Measurements from ENCODE around the gene TAF1C.
A peak's percentile ranks its signal among the peaks of the same experiment; 100 is the strongest.
"Not testable (repeated sequence)": the region's sequence is repeated elsewhere in the genome, so short reads cannot be mapped to it uniquely, and the experiment has no call there.

TAF1C gene, protein sequence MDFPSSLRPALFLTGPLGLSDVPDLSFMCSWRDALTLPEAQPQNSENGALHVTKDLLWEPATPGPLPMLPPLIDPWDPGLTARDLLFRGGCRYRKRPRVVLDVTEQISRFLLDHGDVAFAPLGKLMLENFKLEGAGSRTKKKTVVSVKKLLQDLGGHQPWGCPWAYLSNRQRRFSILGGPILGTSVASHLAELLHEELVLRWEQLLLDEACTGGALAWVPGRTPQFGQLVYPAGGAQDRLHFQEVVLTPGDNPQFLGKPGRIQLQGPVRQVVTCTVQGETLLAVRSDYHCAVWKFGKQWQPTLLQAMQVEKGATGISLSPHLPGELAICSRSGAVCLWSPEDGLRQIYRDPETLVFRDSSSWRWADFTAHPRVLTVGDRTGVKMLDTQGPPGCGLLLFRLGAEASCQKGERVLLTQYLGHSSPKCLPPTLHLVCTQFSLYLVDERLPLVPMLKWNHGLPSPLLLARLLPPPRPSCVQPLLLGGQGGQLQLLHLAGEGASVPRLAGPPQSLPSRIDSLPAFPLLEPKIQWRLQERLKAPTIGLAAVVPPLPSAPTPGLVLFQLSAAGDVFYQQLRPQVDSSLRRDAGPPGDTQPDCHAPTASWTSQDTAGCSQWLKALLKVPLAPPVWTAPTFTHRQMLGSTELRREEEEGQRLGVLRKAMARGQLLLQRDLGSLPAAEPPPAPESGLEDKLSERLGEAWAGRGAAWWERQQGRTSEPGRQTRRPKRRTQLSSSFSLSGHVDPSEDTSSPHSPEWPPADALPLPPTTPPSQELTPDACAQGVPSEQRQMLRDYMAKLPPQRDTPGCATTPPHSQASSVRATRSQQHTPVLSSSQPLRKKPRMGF

DNA sequence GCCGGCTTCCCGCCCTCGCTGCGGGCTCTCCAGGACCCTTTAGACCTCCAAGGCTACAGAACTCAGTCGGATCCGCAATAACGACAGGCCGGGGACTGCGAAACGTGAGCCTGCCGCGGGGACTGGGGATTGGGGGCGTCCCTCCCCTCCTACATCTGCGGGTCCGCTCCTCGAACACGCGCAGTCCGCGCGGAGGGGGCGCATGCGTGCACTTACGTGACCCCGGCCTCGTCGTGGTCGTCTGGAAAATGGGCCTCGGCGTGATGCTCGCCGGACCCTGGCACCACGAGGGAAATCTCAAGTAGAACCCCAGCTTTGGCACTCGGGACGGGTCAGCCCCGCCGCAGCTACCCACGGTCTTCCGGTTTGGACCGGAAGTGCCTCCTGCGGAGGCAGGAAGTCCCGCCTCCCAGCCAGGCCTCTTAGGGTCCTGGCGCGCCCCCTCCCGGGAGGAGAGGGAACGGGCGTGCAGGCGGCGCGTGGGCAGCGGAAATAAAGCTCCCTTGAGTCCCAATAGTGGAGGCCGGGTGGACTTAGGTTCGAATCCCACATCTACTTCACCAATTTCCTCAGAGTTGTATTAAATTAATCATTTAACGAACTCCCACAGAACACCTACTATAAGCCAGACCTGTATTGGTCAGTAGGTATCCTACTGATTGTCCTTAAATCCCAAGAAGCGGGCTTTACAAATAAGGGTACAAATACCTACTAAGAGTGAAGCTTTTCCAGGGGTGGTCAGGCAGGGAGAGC is at the start of gene TAF1C:
Gene TAF1C, minus strand, starts transcription at position 373 of the 753 bp plus-strand sequence. CDS start 2,069 bp downstream, outside the sequence.
- DNase-seq (ENCODE audit: low spot score): peak; percentile 91

DNA sequence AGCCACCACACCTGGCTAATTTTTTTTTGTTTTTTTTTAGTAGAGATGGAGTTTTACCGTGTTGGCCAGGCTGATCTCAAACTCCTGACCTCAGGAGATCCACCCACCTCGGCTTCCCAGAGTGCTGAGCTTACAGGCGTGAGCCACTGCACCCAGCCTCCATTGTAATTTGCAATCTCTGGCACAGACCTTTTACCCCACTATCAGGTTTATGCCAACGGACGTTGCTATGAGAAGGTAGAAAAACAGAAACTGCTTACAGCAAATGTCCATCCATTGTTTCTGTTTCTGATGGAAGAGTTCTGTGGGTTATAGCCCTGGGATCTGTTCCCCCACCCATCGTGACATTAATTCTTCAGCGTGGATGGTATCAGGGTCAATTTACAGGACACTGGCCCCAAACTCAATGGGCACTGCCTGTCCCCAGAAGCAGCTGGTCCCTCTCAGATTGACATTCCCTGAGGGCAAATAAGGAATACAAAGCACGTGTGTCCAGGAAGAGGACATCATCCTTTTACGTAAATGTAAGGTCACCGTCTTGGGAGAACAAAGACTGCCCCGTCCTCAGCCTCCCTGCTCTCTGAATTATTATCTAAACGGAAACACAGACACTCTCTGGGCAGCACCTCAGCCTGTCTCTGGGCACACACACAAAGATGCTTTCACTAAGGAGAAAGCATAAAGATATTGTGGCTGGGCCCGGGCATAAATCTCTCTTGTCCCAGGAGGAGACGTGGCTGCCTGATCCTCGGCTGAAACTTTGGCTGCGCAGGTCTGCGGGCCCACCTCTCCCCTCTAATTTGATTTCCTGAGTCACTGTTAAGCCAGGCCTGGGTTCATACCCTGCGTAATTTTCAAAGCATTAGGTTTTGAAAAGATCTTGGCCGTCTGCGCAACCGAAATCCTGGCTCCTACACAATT is 47.7 kb upstream of the TAF1C start:
- no peak for DNase-seq (ENCODE audit: low spot score)

DNA sequence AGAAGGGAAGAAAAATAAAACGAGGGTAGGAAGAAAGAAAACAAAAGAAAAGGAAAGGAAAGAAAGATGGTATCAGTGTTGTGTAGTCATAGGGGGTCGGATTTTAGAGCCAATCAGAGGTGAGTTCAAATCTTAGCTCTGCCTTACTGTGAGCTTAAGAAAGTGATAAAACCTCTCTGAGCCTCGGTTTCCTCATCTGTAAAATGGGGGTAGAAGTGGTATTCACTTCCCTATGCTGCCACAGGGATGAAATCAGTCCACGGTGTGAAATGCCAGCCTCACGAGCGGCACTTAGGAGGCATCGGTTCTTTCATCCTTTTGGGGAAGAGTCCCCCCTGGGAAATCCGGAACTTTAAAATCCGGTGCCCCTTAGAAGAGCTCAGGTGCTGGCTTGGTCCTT is 46.9 kb upstream of the TAF1C start:
- DNase-seq (ENCODE audit: low spot score): no peak

- DNase-seq (ENCODE audit: low spot score): no peak
These were observed 46.1 kb upstream of the TAF1C start for GRCh38 chr16:84232969-84233368.

- no peak for DNase-seq (ENCODE audit: low spot score)
These were observed 45.2 kb upstream of the TAF1C start for GRCh38 chr16:84232060-84232459.

GRCh38 chr16:84229471-84229870 is 42.6 kb upstream of the TAF1C start:
- no peak for DNase-seq (ENCODE audit: low spot score)

DNA sequence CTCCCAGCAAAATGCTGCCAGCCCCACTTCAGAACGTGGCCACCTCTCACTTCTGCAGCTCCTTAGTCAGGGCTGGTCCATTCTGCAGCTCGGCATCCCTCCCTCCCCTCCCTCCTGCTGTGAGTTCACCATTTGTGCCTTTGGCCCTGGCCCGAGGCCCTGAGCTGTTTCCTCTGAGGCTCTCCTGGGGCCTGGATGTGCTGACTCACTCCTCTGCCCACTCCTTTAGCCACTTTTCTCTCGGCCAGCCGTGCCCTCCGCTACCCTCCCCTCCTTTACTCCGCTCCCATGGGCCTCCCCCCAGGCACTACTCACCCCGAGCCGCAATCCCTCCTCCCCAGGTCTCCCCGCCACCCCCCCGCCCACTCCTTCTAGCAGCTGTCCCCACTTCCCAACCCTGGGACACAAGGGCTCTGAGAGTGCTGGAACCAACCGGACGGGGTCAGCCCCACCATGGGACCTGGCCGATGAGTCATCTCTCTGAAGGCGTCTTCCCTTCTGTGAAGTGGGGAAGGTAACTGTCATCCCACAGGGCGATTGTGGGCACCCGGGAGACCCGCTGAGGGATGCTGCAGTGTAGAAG is 41.5 kb upstream of the TAF1C start:
- DNase-seq (ENCODE audit: low spot score): peak; percentile 71

DNA sequence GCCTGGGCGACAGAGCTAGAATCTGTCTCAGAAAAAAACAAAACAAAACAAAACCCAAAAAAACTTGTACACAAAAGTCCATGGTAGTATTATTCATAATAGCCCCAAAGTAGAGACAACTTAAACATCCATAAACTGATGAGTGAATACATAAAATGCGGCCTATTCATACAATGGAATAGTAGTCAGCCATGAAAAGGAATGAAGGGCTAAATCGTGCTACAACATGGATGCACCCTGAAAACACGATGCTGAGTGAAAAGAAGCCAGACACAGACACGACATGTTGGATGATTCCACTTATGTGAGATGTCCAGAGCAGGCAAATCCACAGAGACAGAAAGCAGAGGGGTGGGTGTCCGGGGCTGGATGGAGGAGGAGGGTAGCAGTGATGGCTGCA is 40.7 kb upstream of the TAF1C start:
- no peak for DNase-seq (ENCODE audit: low spot score)

GRCh38 chr16:84226026-84226425 is 39.2 kb upstream of the TAF1C start:
- DNase-seq (ENCODE audit: low spot score): no peak

DNA sequence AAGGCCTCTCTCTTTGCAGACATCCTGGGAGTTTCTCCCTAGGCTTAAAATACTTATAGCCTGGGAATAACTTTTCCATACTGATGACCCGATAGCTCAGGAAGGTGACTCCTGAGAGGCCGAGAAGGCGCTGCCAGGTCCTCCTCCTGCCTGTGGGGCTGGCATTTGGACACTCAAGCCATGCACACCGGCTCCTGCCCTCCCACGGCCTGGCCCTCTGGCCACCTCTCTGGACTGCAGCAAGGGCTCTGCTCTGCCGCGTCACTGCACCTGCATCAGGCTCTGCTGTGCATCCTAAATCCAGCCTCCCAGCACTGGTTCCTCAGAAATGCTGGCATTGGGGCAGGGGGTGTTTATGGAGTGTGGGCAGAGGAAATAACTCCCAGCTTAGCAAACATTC is 38.7 kb upstream of the TAF1C start:
- DNase-seq (ENCODE audit: low spot score): no peak

- DNase-seq (ENCODE audit: low spot score): no peak
These were observed 38.3 kb upstream of the TAF1C start for GRCh38 chr16:84225126-84225525.

DNA sequence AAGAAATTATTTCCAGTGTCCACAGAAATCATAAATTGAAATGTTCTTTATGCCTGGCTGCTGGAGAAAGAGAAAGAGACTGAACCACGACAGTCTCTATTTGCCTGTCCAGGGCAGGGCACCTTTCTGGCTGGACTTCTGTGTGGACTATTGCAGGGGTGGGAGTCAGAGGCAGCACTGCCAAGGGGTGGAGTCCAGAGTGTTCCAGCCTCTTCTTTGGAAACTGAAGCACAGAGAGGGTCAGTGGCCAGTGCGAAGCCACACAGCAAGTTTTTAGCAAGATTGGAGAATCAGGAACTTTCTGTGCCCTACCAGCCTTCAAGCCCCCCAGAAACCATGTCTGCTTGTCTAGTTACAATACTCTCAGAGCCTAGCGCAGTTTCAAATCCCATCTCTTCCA is 37.7 kb upstream of the TAF1C start:
- no peak for DNase-seq (ENCODE audit: low spot score)

GRCh38 chr16:84223456-84223855 is 36.6 kb upstream of the TAF1C start:
- no peak for DNase-seq (ENCODE audit: low spot score)

DNA sequence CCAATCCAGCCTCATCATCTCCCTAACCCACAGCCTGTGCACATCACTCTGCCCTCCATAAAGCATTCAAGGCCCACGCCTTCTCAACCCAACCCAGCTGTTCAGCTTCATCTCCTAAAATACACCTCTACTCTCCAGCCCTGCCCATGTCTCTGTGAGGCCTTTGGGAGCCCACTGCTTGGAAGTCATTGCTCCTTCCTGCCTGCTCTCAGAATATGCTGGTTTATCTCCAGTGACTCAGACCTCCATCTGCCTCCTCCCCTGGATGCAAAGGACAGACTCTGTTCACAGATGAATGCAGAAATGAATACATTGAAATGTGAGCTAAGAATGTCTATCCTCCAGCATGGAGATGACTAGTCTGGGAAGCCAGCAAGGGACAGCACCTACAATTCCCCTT is 34.0 kb upstream of the TAF1C start:
- no peak for DNase-seq (ENCODE audit: low spot score)

DNA sequence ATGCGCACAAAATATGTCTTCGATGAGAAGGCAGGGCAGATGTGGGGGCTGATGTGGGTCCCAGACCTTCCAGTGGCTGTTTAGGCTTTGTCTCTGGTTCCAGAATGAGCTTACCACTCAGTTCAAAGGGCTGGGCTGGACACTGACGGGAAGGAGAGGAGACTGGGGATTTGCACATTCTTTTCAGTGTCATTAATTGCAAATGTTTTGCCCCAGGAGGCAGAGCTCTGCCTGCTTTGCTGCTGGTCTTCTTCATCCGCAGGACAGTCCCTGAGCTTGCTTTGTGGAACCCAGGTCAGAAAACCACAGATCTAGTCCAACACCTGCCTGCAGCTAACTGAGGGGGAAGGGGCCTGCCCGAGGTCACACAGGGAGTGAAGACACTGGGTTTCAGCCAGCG is 32.1 kb upstream of the TAF1C start:
- DNase-seq (ENCODE audit: low spot score): no peak

DNA sequence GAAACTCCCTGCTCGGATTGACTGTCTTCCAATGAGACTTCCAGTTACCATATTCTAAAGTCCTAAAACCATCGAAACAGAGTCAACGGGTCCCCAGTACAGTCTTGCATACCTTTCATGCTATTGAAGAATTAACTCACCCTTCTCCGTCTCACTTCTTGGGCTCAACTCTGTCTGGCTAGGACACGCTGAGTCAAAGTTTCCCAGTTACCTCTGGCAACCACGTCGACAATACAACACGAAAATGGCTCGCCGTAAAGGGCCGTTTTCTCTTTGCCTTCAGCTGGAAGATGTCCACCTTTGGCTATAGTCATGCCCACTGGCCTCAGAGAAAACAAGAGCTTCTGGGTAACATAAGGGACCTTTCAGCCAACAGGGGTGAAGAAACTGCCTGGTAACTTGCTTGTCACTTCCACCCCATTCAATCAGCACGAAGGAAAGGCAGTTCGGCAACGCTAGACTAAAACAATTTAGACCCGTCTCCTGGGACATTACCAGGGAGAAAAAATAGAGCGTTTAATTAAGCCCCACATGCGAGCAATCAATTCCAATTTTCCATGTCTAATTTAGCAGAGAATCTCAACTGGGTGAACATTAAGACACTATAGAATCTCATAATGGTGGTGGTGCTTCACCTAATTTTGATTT is 31.4 kb upstream of the TAF1C start:
- no peak for DNase-seq (ENCODE audit: low spot score)

DNA sequence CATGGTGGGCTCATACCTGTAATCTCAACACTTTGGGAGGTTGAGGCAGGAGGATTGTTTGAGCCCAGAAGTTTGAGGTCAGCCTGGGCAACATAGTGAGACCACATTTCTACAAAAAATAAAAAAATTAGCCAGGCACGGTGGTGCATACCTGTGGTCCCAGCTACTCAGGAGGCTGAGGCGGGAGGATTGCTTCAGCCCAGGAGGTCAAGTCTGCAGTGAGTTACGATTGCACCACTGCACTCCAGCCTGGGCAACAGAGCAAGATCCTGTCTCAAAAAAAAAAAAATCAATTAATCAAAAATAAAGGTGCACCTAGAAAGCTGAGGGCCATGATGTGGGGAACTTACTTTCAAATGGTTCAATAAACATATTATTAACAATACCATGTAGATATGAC is 29.3 kb upstream of the TAF1C start:
- not testable (repeated sequence) for DNase-seq (ENCODE audit: low spot score)

DNA sequence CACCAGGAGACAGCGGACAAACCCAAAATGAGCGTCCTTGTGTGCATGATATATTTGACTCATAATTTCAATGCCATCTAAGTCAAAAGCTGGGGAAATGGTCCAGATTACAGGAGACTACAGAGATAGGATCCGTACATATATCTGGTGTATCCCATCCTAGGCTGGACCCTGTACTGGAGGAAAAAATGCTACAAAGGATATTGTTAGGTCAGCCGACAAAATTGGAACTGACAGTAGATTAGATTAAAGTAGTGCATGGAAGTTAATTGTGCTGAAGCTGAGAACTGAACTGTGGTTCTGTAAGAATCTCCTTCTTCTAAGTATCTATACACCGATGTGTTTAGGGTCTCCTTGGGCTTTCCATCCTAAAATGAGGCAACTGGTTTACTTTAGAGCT is 28.7 kb upstream of the TAF1C start:
- DNase-seq (ENCODE audit: low spot score): no peak

GRCh38 chr16:84214451-84215066 is 27.7 kb upstream of the TAF1C start:
- DNase-seq (ENCODE audit: low spot score): no peak

- no peak for DNase-seq (ENCODE audit: low spot score)
These were observed 25.8 kb upstream of the TAF1C start for GRCh38 chr16:84212631-84213030.

Data from left forelimb (tissue), 1 donor.